Measurements from ENCODE around the gene LOXL1. TPM values are rescaled to one million over a fixed set of nuclear protein-coding genes. Genes with fewer than 3 reads are reported as not detected.

Gene LOXL1
- polyA plus RNA-seq, 1 donor from 2014 or later: 2.1 TPM

DNA sequence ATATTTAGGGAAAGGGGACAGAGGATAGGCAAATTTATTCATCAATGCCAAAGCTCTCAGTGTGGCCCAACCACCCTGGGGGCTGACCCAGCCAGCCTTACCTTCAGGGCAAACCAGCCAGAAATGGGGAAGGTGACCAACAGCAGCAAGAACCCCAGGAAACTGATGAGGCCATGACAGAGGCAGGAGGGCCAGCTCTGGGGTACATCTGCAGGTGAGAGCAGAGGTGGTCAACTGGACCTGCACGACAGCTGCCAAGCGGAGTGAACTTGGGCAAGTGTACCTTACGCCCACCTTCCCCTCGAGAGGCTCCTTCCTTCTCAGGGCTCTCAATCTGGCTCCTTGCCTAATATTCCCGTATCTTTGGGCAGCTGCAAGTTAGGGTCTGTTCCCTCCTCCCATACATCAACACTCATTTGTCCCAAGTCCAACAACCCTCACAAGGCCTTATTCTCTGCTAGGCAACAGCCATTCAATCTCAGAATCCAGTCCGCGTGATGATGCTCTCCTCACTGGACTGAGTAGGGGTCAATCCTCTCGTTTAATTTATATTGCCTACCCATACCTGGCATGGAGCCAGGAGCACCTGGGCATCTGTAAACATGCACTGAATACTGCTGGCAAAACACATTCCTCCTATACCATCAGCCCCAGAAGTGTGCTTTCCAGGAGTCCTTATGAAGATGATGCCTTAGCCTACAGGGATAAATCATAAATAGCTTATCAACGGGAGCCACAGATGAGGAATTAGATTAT is 64.2 kb downstream of the LOXL1 start (continued):
- no peak for TF ChIP-seq SMC3 (conservative IDR thresholded peaks at IDR 0.05; ENCODE audit: poor library complexity)
- TF ChIP-seq, protein P1, sequence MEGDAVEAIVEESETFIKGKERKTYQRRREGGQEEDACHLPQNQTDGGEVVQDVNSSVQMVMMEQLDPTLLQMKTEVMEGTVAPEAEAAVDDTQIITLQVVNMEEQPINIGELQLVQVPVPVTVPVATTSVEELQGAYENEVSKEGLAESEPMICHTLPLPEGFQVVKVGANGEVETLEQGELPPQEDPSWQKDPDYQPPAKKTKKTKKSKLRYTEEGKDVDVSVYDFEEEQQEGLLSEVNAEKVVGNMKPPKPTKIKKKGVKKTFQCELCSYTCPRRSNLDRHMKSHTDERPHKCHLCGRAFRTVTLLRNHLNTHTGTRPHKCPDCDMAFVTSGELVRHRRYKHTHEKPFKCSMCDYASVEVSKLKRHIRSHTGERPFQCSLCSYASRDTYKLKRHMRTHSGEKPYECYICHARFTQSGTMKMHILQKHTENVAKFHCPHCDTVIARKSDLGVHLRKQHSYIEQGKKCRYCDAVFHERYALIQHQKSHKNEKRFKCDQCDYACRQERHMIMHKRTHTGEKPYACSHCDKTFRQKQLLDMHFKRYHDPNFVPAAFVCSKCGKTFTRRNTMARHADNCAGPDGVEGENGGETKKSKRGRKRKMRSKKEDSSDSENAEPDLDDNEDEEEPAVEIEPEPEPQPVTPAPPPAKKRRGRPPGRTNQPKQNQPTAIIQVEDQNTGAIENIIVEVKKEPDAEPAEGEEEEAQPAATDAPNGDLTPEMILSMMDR (IDR thresholded peaks at IDR 0.05; ENCODE audit: poor library complexity, severe bottlenecking): no peak

DNA sequence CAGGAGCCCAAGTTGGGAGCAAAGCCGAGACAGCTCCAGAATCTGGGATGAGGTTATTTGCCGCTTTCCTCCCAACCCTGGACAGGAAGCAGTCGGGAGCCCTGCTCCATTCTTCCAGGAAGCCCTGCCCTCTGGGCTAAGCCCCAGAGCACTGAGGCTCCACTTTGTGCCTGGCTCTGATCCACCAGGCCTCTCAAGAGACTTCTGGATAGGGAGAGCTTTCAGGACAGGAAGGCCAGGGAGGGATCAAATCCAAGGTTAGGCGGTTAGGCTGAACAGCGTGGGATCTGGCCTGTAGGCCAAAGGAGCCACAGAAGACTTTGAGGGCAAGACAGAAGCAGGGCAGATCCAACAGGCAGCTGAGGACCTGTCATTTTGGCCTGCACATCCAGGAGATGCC is 65.0 kb downstream of the LOXL1 start:
- H3K9ac ChIP-seq (ENCODE audit: low read length): peak overlapping the region; percentile 93
- H3K27me3 ChIP-seq (ENCODE audit: insufficient read depth, low read depth, low read length): no peaks in the 10 kb centered on the region
- no peaks in the 10 kb centered on the region for H4K20me1 ChIP-seq (ENCODE audit: insufficient read depth)
- TF ChIP-seq RAD21 (conservative IDR thresholded peaks at IDR 0.05) (no peak), EP300 (conservative IDR thresholded peaks at IDR 0.05; ENCODE audit: poor library complexity, severe bottlenecking) (no peak), SMC3 (conservative IDR thresholded peaks at IDR 0.05; ENCODE audit: poor library complexity) (no peak), TAF1 (IDR thresholded peaks at IDR 0.05; ENCODE audit: low read depth) (no peak), EZH2 (IDR thresholded peaks at IDR 0.05; ENCODE audit: borderline replicate concordance, insufficient read depth, low read length, poor library complexity, severe bottlenecking) (no peak), POLR2AphosphoS5 (IDR thresholded peaks at IDR 0.05) (no peak), MXI1 (conservative IDR thresholded peaks at IDR 0.05; ENCODE audit: poor library complexity, severe bottlenecking) (no peak)
- TF ChIP-seq, protein P2, sequence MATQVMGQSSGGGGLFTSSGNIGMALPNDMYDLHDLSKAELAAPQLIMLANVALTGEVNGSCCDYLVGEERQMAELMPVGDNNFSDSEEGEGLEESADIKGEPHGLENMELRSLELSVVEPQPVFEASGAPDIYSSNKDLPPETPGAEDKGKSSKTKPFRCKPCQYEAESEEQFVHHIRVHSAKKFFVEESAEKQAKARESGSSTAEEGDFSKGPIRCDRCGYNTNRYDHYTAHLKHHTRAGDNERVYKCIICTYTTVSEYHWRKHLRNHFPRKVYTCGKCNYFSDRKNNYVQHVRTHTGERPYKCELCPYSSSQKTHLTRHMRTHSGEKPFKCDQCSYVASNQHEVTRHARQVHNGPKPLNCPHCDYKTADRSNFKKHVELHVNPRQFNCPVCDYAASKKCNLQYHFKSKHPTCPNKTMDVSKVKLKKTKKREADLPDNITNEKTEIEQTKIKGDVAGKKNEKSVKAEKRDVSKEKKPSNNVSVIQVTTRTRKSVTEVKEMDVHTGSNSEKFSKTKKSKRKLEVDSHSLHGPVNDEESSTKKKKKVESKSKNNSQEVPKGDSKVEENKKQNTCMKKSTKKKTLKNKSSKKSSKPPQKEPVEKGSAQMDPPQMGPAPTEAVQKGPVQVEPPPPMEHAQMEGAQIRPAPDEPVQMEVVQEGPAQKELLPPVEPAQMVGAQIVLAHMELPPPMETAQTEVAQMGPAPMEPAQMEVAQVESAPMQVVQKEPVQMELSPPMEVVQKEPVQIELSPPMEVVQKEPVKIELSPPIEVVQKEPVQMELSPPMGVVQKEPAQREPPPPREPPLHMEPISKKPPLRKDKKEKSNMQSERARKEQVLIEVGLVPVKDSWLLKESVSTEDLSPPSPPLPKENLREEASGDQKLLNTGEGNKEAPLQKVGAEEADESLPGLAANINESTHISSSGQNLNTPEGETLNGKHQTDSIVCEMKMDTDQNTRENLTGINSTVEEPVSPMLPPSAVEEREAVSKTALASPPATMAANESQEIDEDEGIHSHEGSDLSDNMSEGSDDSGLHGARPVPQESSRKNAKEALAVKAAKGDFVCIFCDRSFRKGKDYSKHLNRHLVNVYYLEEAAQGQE (IDR thresholded peaks at IDR 0.05; ENCODE audit: borderline replicate concordance): no peak
- TF ChIP-seq, protein P1 (IDR thresholded peaks at IDR 0.05; ENCODE audit: poor library complexity, severe bottlenecking): no peak
- H2AFZ ChIP-seq (ENCODE audit: low read depth, low read length): peak overlapping the region; percentile 80
- H3F3A ChIP-seq (ENCODE audit: insufficient read depth, low read length, poor library complexity, severe bottlenecking): no peaks in the 10 kb centered on the region
- no peak overlapping the region for H3K27ac ChIP-seq (ENCODE audit: low read length)
- peak overlapping the region; percentile 99 for H3K4me3 ChIP-seq (ENCODE audit: low read length)
- no peaks in the 10 kb centered on the region for H3K9me2 ChIP-seq (ENCODE audit: insufficient read depth, low read length)
- peak overlapping the region; percentile 89 for H3K4me2 ChIP-seq (ENCODE audit: low read length)
- H3K79me2 ChIP-seq (replicated peaks; ENCODE audit: insufficient read depth, low read length): peaks cover 18% of the 10 kb centered on the region
- no peaks in the 10 kb centered on the region for H3K9me3 ChIP-seq (ENCODE audit: low read length)
- H3K36me3 ChIP-seq (ENCODE audit: insufficient read depth, low read length): no peaks in the 10 kb centered on the region
